ENCODE results near the gene COL23A1. TPM values are rescaled to one million over a fixed set of nuclear protein-coding genes. Genes with fewer than 3 reads are reported as not detected.
"Not testable (repeated sequence)": the region's sequence is repeated elsewhere in the genome, so short reads cannot be mapped to it uniquely, and the experiment has no call there.

COL23A1 gene
- total RNA-seq, 1 experiment from 2014 or later = 0.18 TPM

DNA sequence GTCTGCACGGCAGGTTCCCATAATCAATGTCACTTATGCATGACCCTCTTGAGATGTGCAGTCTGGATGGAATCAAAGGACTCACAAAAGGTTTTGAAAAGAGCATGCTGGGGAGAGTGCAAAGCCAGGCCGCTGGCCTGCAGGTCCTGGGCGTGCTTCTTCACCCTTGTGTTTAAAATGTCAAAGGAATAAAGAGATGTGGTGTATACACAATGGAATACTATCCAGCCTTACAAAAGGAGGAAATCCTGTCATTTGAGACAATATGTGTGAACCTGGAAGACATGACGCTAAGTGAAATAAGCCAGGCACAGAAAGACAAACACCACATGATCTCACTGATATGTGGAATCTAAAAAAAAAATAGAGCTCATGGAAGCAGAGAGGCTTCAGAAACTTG is 220.1 kb downstream of the COL23A1 start:
- ChIA-PET CTCF (no interaction called here), POLR2A (no interaction called here)

DNA sequence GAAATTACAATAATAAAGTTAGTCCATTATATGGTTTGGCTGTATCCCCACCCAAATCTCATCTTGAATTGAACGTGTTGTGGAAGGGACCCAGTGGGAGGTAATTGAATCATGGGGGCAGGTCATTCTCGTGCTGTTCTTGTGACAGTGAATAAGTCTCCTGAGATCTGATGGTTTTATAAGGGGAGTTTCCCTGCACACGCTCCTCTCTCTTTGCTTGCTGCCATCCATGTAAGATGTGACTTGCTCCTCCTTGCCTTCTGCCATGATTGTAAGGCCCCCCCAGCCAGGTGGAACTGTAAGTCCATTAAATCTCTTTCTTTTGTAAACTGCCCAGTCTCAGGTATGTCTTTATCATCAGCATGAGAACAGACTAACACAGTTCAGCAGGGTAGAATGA is 220.7 kb downstream of the COL23A1 start:
- BruUV-seq (replicated peaks); H3K4me3 ChIP-seq (ENCODE audit: low read depth, low read length); H3K9me3 ChIP-seq; H3K4me3 Mint-ChIP-seq (ENCODE audit: unreplicated experiment); CTCF ChIA-PET; DNase-seq; H3K27me3 ChIP-seq (replicated peaks; ENCODE audit: control insufficient read depth, insufficient read depth, low read length); H3K36me3 ChIP-seq (ENCODE audit: control insufficient read depth, insufficient read depth, low read length); H3K36me3 Mint-ChIP-seq (ENCODE audit: insufficient read depth, unreplicated experiment); H3K27ac Mint-ChIP-seq (ENCODE audit: unreplicated experiment); H3K4me1 ChIP-seq; H3K4me1 Mint-ChIP-seq (ENCODE audit: low read depth, unreplicated experiment); intact Hi-C loops (cut with micrococcal nuclease; ENCODE audit: unreplicated experiment); POLR2A ChIA-PET: not testable (repeated sequence)
- peaks cover 16% of the 10 kb centered on the region for H3K9me3 Mint-ChIP-seq (ENCODE audit: unreplicated experiment)
- peaks cover 20% of the 10 kb centered on the region for H3K27me3 Mint-ChIP-seq (ENCODE audit: insufficient read depth, unreplicated experiment)

More for the DNA sequence above, 220.1 kb downstream of the COL23A1 start:
- DNase-seq = no peak
- Mint-ChIP-seq H3K27ac (ENCODE audit: unreplicated experiment) (no peak overlapping the region), H3K4me3 (ENCODE audit: unreplicated experiment) (no peak overlapping the region), H3K36me3 (ENCODE audit: insufficient read depth, unreplicated experiment) (no peaks in the 10 kb centered on the region), H3K4me1 (ENCODE audit: low read depth, unreplicated experiment) (no peaks in the 10 kb centered on the region), H3K9me3 (ENCODE audit: unreplicated experiment) (peaks cover 16% of the 10 kb centered on the region), H3K27me3 (ENCODE audit: insufficient read depth, unreplicated experiment) (peaks cover 20% of the 10 kb centered on the region)
- Histone ChIP-seq H3K4me3 (ENCODE audit: low read depth, low read length) (no peak overlapping the region), H3K27me3 (replicated peaks; ENCODE audit: control insufficient read depth, insufficient read depth, low read length) (no peaks in the 10 kb centered on the region), H3K36me3 (ENCODE audit: control insufficient read depth, insufficient read depth, low read length) (no peaks in the 10 kb centered on the region), H3K4me1 (no peaks in the 10 kb centered on the region), H3K9me3 (peaks cover 2% of the 10 kb centered on the region; the same call in 1 of the 2 replicates)
- intact Hi-C loops (cut with micrococcal nuclease; ENCODE audit: unreplicated experiment) = no loop called here
- TF ChIP-seq, protein P1, sequence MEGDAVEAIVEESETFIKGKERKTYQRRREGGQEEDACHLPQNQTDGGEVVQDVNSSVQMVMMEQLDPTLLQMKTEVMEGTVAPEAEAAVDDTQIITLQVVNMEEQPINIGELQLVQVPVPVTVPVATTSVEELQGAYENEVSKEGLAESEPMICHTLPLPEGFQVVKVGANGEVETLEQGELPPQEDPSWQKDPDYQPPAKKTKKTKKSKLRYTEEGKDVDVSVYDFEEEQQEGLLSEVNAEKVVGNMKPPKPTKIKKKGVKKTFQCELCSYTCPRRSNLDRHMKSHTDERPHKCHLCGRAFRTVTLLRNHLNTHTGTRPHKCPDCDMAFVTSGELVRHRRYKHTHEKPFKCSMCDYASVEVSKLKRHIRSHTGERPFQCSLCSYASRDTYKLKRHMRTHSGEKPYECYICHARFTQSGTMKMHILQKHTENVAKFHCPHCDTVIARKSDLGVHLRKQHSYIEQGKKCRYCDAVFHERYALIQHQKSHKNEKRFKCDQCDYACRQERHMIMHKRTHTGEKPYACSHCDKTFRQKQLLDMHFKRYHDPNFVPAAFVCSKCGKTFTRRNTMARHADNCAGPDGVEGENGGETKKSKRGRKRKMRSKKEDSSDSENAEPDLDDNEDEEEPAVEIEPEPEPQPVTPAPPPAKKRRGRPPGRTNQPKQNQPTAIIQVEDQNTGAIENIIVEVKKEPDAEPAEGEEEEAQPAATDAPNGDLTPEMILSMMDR (IDR thresholded peaks at IDR 0.05; ENCODE audit: insufficient read depth in 1 of 2, low read depth in 1 of 2, low read length in 1 of 2, severe bottlenecking in 1 of 2, unreplicated experiment in 1 of 2) = no peak
- BruUV-seq (replicated peaks) = no TSS peak

DNA sequence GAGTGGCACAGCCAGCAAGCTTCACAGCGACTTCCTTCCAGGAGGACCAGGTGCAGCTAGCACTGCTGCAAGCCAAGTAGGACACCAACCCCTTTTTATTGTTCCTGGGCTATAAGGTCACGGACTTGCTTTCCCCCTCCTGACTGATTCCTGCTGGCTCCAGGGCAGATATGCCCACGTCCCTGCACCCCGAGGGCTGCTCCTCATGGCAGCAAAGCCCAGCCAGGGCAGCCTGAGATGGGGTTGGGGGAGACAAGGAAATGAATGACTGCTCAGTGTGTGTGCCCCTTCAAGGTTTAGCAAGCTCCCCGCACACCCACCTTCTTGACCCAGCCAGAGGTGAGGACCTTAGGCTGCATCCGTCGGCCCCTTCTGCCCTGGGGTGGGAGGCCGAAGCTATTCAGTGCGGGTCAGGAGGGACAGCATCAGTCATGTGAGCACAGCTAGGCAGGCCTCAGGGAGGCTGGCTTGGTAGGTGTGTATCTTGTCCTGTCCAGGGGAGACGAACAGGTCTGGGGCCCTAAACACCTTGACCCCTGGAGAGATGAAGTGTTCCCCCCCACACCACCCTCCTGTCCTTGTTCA is 221.4 kb downstream of the COL23A1 start:
- ChIA-PET CTCF (no interaction called here), POLR2A (no interaction called here)
- no peak overlapping the region for H3K4me3 Mint-ChIP-seq (ENCODE audit: unreplicated experiment)
- Histone ChIP-seq H3K9me3 (peaks cover 2% of the 10 kb centered on the region; the same call in 1 of the 2 replicates), H3K4me3 (ENCODE audit: low read depth, low read length) (no peak overlapping the region), H3K27me3 (replicated peaks; ENCODE audit: control insufficient read depth, insufficient read depth, low read length) (no peaks in the 10 kb centered on the region), H3K4me1 (no peaks in the 10 kb centered on the region), H3K36me3 (ENCODE audit: control insufficient read depth, insufficient read depth, low read length) (no peaks in the 10 kb centered on the region)
- DNase-seq = no peak
- no TSS peak for BruUV-seq (replicated peaks)
- no peak overlapping the region for H3K27ac Mint-ChIP-seq (ENCODE audit: unreplicated experiment)
- H3K27me3 Mint-ChIP-seq (ENCODE audit: insufficient read depth, unreplicated experiment) = peaks cover 20% of the 10 kb centered on the region
- intact Hi-C loops (cut with micrococcal nuclease; ENCODE audit: unreplicated experiment) = no loop called here
- H3K36me3 Mint-ChIP-seq (ENCODE audit: insufficient read depth, unreplicated experiment) = no peaks in the 10 kb centered on the region
- no peaks in the 10 kb centered on the region for H3K4me1 Mint-ChIP-seq (ENCODE audit: low read depth, unreplicated experiment)
- TF ChIP-seq, protein P1 (IDR thresholded peaks at IDR 0.05; ENCODE audit: insufficient read depth in 1 of 2, low read depth in 1 of 2, low read length in 1 of 2, severe bottlenecking in 1 of 2, unreplicated experiment in 1 of 2) = no peak
- peaks cover 16% of the 10 kb centered on the region for H3K9me3 Mint-ChIP-seq (ENCODE audit: unreplicated experiment)

DNA sequence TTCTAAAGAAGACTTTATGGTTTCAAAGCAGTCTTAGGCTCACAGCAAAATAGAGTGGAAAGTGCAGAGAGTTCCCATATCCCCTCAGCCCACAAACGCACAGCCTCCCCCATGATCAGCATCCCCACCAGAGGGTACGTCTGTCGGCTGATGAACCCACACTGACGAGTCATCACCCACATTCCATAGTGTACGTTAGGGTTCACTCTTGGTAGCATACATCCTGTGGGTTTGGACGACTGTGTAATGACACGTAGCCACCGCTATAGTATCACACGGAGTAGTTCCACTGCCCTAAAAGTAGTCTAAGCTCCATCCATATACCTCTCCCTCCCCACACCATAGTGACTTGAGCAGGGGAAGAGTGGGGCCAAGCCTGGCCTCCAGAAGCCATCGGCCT is 221.9 kb downstream of the COL23A1 start:
- Mint-ChIP-seq H3K9me3 (ENCODE audit: unreplicated experiment) (peaks cover 16% of the 10 kb centered on the region), H3K27me3 (ENCODE audit: insufficient read depth, unreplicated experiment) (peaks cover 23% of the 10 kb centered on the region), H3K4me3 (ENCODE audit: unreplicated experiment) (no peak overlapping the region), H3K4me1 (ENCODE audit: low read depth, unreplicated experiment) (no peaks in the 10 kb centered on the region), H3K36me3 (ENCODE audit: insufficient read depth, unreplicated experiment) (no peaks in the 10 kb centered on the region), H3K27ac (ENCODE audit: unreplicated experiment) (no peak overlapping the region)
- POLR2A ChIA-PET = no interaction called here
- TF ChIP-seq, protein P1 (IDR thresholded peaks at IDR 0.05; ENCODE audit: insufficient read depth in 1 of 2, low read depth in 1 of 2, low read length in 1 of 2, severe bottlenecking in 1 of 2, unreplicated experiment in 1 of 2) = no peak
- BruUV-seq (replicated peaks) = no TSS peak
- H3K27me3 ChIP-seq (replicated peaks; ENCODE audit: control insufficient read depth, insufficient read depth, low read length) = no peaks in the 10 kb centered on the region
- DNase-seq = no peak
- peaks cover 2% of the 10 kb centered on the region; the same call in 1 of the 2 replicates for H3K9me3 ChIP-seq
- no peak overlapping the region for H3K4me3 ChIP-seq (ENCODE audit: low read depth, low read length)
- CTCF ChIA-PET = no interaction called here
- intact Hi-C loops (cut with micrococcal nuclease; ENCODE audit: unreplicated experiment) = no loop called here
- H3K4me1 ChIP-seq = no peaks in the 10 kb centered on the region
- no peaks in the 10 kb centered on the region for H3K36me3 ChIP-seq (ENCODE audit: control insufficient read depth, insufficient read depth, low read length)

Measured in Caco-2 (cell line).